LNCAP (cell line): ENCODE data around the gene GREB1.

ENCODE experiments used
- TF ChIP-seq, protein P1 (sequence below): fragments of 450-650 bp; IDR thresholded peaks from 2 replicates; pipeline ENCODE4 v1.5.1; 2017; ENCODE audit warnings: mild to moderate bottlenecking

Gene GREB1

DNA sequence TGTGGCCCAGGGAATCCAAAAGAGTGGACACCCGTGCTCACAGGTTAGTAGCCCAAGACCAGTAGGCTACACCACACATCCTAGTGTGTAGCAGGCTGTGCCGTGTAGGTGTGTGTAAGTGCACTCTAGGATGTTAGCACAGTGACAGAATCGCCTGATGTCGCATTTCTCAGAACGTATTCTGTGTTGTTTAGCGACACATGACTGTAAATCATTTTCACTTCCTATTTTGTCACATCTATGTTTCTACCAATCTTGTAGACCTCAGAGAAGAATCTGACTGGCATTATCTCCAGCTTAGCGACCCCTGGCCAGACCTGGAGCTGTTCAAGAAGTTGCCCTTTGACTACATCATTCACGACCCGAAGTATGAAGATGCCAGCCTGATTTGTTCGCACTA, 91.0 kb downstream of the GREB1 start:
- TF ChIP-seq, protein P1, sequence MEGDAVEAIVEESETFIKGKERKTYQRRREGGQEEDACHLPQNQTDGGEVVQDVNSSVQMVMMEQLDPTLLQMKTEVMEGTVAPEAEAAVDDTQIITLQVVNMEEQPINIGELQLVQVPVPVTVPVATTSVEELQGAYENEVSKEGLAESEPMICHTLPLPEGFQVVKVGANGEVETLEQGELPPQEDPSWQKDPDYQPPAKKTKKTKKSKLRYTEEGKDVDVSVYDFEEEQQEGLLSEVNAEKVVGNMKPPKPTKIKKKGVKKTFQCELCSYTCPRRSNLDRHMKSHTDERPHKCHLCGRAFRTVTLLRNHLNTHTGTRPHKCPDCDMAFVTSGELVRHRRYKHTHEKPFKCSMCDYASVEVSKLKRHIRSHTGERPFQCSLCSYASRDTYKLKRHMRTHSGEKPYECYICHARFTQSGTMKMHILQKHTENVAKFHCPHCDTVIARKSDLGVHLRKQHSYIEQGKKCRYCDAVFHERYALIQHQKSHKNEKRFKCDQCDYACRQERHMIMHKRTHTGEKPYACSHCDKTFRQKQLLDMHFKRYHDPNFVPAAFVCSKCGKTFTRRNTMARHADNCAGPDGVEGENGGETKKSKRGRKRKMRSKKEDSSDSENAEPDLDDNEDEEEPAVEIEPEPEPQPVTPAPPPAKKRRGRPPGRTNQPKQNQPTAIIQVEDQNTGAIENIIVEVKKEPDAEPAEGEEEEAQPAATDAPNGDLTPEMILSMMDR, result no peak

DNA sequence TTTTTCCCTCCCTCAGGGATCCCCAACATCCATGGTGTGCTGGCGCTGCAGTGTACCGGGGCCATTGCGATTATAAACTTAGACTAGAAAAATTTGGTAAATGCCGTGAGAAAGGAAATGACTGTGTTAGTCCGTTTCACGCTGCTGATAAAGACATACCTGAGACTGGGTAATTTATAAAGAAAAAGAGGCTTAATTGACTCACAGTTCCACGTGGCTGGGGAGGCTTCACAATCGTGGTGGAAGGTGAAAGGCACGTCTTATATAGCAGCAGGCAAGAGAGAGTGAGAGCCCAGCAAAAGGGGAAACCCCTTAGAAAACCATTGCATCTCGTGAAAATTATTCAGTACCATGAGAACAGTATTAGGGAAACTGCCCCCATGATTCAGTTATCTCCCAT, 91.8 kb downstream of the GREB1 start:
- TF ChIP-seq, protein P1, result no peak

- TF ChIP-seq, protein P1, result no peak
Measured at GRCh38 chr2:11628675-11629074, 94.8 kb downstream of the GREB1 start.

- TF ChIP-seq, protein P1, result no peak
Measured at GRCh38 chr2:11629215-11629614, 95.4 kb downstream of the GREB1 start.

GRCh38 chr2:11629851-11630250, 96.0 kb downstream of the GREB1 start:
- TF ChIP-seq, protein P1, result no peak

GRCh38 chr2:11630855-11631254, 97.0 kb downstream of the GREB1 start:
- TF ChIP-seq, protein P1, result no peak

DNA sequence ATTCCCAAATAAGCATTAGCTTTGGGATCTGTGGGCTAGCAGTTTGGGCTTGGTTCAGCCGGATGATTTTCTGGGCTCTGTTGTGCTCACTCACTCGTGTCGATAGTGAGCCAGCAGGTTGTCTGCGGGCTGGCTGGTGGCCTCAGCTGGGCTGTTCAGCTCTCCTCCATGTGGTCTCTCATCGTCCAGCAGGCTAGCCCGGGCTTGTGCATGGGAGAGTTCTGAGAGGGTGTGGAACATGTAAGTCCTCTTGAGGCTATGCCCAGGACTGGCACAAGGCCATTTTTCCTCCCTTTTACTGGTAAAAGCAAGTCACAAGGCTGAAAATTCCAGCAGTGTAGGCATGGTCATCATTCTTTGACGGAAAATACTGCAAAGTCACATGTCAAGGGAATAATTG, 97.6 kb downstream of the GREB1 start:
- TF ChIP-seq, protein P1, result no peak

- TF ChIP-seq, protein P1, result no peak
Measured at GRCh38 chr2:11633923-11634478, 100.2 kb downstream of the GREB1 start.
